DMS 273 treated with DMSO at 0.1 percent for 48 hours (cell line): Measurements from ENCODE around the gene ADNP.

Experiments
- DNase-seq: peaks from one replicate; lab custom pipeline; 2025; lab: John Stamatoyannopoulos, UW

The ADNP gene

DNA sequence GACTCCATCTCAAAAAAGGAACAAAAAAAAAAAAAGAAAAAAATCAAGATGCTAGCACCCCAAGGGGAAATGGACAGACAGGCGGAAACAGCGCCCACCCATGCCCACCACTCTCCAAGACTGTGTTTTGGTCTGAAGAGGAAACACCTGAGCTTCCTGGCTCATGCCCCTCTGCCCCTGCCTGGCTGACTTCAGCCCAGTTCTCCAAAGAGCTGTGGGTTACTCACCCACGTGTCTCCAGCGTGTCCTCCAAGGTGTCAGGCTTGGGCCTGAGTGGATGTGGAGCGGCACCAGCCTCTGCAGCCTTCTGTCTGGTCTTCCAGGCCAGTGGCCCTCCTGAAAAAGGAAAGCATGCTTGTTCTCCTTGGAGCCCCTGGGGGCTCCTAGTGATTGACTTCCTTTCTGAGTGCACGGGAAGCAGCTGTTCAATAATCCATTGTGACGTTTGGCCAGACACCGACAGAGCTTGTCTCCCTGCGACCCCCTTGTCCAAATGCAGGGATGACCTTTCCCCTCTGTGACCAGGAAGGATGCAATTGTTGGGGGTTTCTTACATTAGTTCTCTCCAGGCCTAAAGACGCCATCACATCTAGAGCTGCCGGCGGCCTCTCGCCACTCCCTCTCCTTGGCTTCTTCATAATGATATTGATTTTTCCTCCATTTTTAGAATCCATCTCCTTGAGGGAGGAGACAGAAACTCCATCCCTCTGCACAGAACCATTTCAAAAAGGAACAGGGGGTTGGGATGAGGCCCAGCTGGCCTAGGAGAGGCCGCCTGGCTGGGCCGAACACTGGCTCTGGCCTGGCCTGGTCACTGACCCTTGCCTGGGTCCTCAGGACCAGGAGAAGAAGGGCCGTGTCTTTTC, 58.4 kb downstream of the ADNP start:
- no peak for DNase-seq

DNA sequence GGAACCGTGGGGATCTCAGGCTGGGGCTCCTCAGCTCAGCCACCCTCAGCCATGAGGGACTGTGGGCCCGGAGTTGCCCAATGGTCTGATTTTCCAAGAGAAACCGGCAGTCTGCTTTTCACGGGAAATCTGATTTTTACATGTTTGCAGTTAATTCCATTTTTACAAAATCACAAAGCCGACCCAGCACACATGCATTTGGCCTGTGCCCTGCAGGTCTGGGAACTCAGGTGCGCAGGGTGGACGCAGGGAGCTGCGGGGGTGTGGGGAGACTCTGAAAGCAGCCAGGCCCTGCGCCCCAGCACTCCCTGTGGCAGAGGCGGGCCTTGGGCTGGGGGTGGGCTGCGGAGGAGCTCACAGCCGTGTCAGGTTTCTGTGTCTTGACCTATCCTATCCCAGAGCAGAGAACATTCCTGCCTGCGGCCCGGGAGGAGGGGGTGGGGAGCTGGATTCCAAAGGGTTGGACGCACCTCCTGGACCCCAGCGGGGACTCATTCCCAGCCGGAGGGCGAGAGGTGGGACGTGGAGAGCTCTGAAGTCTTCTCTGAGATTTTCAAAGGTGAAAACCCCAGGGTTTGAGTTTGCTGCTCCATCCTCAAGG, 60.6 kb downstream of the ADNP start:
- DNase-seq: no peak

- DNase-seq: no peak
Observed at GRCh38 chr20:50868509-50869495, 62.4 kb downstream of the ADNP start.

- DNase-seq: no peak
Observed at GRCh38 chr20:50867805-50868204, 63.4 kb downstream of the ADNP start.

- no peak for DNase-seq
Observed at GRCh38 chr20:50866831-50867230, 64.4 kb downstream of the ADNP start.

GRCh38 chr20:50866036-50866685, 65.1 kb downstream of the ADNP start:
- no peak for DNase-seq

DNA sequence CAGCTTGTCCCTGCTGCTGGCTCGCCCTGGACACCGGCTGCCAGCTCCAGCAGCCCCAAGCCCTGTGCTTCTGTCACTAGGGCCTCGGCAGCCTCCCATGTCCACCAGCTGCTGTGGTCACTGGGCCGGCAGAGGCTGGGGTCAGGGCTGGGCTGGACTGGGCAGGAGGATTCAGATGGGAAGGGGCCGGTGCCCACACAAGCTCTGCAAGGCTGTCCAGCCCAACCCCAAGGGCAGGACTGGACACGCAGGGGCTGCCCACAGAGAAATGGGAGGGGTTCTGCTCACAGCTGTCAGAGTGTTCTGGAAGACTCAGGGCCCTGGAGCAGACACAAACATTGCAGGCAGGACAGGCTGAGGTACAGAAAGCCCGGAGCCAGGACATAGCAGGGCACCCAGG, 65.6 kb downstream of the ADNP start:
- no peak for DNase-seq

GRCh38 chr20:50865114-50865513, 66.1 kb downstream of the ADNP start:
- no peak for DNase-seq

DNA sequence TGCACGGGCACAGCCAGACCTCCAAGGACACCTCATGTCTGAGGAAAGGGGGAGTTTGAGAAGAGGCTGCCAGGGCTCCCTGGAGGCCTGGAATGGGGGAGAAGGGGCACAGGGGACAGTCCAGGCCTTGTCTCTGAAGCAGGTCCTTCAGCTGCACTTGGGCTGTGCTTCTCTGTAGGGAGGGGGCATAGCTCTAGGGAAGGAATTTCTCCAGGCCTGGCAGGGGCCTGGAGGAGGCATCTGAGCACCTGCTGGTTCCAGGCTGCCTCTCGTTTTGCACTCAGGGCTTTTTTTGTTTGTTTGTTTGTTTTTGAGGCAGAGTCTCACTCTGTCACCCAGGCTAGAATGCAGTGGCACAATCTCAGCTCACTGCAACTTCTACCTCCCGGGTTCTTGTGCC, 68.7 kb downstream of the ADNP start:
- DNase-seq: no peak

- no peak for DNase-seq
Observed at GRCh38 chr20:50861012-50861411, 70.2 kb downstream of the ADNP start.

DNA sequence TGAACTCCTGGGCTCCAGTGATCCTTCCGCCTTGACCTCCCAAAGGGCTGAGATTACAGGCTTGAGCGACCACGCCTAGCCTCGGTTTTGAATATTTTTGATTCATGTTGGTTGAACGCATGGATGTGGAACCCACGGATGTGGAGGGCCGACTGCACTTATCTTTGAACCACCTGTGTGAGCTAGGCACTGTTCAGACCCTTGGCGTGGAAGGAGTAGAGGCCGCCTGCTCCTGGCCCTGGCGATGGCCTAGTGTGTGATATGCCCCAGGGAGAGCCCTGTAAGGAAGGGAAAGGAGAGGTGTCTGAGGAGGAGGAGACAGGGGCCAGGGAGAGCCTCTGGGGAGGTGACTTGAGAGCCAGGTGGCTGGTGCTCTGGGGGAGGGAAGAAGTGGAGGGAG, 72.1 kb downstream of the ADNP start:
- no peak for DNase-seq

DNA sequence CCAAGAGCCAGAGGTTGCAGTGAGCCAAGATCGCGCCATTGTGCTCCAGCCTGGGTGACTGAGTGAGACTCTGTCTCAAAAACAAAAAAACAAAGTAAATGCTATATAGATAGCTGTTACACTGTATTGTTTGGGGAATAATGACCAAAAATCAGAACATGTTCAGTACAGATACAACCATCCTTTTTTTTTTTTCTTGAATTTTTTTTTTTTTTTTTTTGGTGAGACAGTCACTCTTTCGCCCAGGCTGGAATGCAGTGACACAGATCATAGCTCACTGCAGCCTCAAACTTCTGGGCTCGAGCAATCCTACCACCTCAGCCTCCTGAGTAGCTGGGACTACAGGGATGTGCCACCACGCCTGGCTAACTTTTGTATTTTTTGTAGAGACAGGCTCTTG, 72.7 kb downstream of the ADNP start:
- no peak for DNase-seq

DNA sequence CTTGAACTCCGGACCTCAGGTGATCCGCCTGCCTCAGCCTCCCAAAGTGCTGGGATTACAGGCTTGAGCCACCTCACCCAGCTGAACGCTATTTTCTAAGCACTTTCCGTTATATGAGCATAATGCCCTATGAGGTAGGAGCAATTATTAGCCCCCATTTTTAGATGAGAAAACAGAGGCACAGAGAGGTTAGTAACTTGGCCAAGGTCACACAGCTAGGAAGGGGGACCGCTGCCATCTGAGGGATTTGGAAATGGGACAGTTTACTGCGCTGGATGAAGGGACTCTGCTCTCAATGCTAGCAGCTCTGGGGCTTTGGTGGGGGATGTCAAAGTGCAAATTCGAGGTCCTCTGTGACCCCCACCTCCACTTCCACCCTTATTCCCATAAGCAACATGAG, 73.9 kb downstream of the ADNP start:
- no peak for DNase-seq

DNA sequence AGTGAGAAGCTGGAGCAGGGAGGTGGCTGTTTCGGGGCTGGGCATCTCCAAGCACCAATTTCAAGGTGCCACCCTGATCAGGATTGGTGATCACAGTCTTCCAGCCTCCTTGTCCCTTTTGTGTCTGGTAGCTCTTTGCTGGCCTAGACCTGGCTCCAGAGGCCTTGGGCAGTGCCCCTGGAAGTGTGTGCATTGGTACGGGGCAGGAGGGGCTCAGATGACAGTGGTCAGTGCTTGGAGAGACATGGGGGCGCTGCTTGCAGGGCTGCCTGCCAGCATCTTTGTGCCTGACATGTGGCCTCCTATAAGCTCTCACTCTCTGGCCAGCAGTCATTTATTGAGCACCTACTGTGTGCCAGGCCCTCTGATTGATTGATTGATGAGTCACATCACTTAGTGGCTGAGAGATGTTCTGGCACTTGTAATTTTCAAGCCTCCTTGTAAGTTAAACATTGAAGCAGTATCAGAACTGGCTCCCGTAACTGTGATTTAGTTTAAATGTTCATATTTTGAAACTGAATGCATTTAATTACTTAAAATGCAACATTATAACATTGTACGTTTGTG, 74.7 kb downstream of the ADNP start:
- DNase-seq: no peak

DNA sequence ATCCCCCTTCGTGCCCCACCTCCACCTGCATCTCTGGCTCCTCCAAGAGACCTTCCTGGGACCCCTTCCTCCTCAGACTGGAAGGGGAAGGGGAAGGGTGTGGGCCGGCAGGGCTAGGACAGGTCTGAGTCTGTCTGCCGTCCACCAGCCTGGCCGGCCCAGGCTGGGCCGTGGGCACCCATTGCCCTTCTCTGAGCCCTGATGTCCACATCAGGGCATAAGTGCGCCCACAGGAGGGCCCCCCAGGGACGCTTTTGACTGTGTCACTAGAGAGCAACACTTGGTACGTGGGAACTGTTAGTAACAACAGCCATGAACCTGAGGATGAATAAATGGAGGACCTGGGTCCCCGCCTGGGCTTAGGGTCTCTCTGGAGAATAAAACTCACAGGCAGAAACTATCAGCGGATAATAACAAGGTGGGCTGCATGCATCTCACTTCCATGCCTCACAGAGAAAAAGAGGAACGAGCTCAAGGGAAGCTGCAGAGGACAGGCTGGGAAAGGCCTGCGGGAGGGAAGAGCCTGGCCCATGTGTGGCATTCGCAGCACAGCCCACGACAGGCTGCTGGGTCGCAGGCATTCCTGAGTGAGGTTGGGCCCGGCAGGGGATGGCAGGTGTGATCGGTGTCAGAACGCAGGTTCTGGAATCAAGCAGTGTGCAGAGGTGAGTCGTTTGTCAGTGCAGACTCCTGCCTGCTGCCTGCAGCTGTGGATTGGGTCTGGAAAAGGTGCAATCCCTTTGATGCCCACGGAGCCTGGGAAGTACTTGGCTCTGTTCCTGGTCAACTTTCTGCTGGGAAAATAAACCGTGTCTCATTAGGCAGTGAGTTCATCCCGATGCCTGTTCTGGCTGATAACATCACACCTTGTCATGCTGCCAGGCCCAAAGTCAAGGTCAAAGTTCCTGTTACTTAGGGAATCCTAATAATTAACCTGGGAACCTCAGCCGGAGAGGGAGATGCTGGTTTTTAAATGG, 75.5 kb downstream of the ADNP start:
- DNase-seq: peak; percentile 25

GRCh38 chr20:50854506-50855249, 76.6 kb downstream of the ADNP start:
- no peak for DNase-seq

DNA sequence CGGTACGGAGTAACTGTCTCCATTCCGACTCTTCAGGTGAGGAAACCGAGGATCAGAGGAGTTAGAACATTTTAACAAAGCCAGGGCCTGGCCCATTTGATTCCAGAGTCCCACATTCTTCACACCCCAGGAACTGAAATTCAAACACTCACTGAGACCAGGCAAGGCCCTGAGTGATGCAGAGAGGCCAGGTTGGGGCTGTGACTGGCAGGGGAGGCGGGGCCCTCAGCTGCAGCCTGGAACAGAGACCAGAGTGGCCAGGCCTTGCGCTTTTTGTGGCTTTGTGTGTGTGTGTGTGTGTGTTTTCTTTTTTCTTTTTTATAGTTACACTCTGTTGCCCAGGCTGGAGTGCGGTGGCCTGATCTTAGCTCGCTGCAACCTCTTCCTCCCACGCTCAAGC, 79.2 kb downstream of the ADNP start:
- DNase-seq: no peak

- DNase-seq: no peak
Observed at GRCh38 chr20:50850721-50851286, 80.4 kb downstream of the ADNP start.
